GM08714 (cell line): ENCODE results near the gene PFKFB2.

Experiments
- H3K4me3 ChIP-seq: fragments of 200-500 bp; sonication (Bioruptor generic); 2 replicates; pipeline ENCODE4 v1.5.1; 2014; ENCODE audit warnings: mild to moderate bottlenecking, low read length, inconsistent platforms
- ZNF274 ChIP-seq: IDR thresholded peaks from 2 replicates; pipeline ENCODE4 v1.6.1; 2012; ENCODE audit warnings: mild to moderate bottlenecking, low read depth, low read length

The PFKFB2 gene

GRCh38 chr1:207019161-207019560, 33.9 kb upstream of the PFKFB2 start:
- no peak overlapping the region for H3K4me3 ChIP-seq
- TF ChIP-seq ZNF274 = no peak

GRCh38 chr1:207019661-207020060, 33.4 kb upstream of the PFKFB2 start:
- H3K4me3 ChIP-seq = no peak overlapping the region
- TF ChIP-seq ZNF274 = no peak

GRCh38 chr1:207020065-207020708, 32.9 kb upstream of the PFKFB2 start:
- H3K4me3 ChIP-seq = no peak overlapping the region
- TF ChIP-seq ZNF274 = no peak

GRCh38 chr1:207020709-207021107, 32.4 kb upstream of the PFKFB2 start:
- H3K4me3 ChIP-seq = no peak overlapping the region

GRCh38 chr1:207021139-207021861, 31.8 kb upstream of the PFKFB2 start:
- no peak overlapping the region for H3K4me3 ChIP-seq
- TF ChIP-seq ZNF274 = no peak

More at GRCh38 chr1:207020709-207021107, 32.4 kb upstream of the PFKFB2 start:
- TF ChIP-seq ZNF274 = no peak

- no peak for TF ChIP-seq ZNF274
- no peak overlapping the region for H3K4me3 ChIP-seq
These were observed 31.0 kb upstream of the PFKFB2 start for GRCh38 chr1:207021876-207022596.

GRCh38 chr1:207022996-207023679, 29.9 kb upstream of the PFKFB2 start:
- no peak for TF ChIP-seq ZNF274
- H3K4me3 ChIP-seq = no peak overlapping the region

GRCh38 chr1:207024202-207025145, 28.6 kb upstream of the PFKFB2 start:
- H3K4me3 ChIP-seq = no peak overlapping the region
- TF ChIP-seq ZNF274 = no peak

GRCh38 chr1:207025146-207025880, 27.8 kb upstream of the PFKFB2 start:
- no peak overlapping the region for H3K4me3 ChIP-seq
- no peak for TF ChIP-seq ZNF274

- no peak for TF ChIP-seq ZNF274
- no peak overlapping the region for H3K4me3 ChIP-seq
These were observed 27.0 kb upstream of the PFKFB2 start for GRCh38 chr1:207026104-207026534.

- H3K4me3 ChIP-seq = no peak overlapping the region
- no peak for TF ChIP-seq ZNF274
These were observed 25.8 kb upstream of the PFKFB2 start for GRCh38 chr1:207027206-207027777.

GRCh38 chr1:207027921-207028320, 25.2 kb upstream of the PFKFB2 start:
- no peak overlapping the region for H3K4me3 ChIP-seq
- no peak for TF ChIP-seq ZNF274
